ENCODE results near the gene TWIST1. TPM values are rescaled to one million over a fixed set of nuclear protein-coding genes. Genes with fewer than 3 reads are reported as not detected.

TWIST1 gene
- polyA plus RNA-seq, 1 of the 3 experiments (the other 2 are of a cell fraction) = 170 TPM

DNA sequence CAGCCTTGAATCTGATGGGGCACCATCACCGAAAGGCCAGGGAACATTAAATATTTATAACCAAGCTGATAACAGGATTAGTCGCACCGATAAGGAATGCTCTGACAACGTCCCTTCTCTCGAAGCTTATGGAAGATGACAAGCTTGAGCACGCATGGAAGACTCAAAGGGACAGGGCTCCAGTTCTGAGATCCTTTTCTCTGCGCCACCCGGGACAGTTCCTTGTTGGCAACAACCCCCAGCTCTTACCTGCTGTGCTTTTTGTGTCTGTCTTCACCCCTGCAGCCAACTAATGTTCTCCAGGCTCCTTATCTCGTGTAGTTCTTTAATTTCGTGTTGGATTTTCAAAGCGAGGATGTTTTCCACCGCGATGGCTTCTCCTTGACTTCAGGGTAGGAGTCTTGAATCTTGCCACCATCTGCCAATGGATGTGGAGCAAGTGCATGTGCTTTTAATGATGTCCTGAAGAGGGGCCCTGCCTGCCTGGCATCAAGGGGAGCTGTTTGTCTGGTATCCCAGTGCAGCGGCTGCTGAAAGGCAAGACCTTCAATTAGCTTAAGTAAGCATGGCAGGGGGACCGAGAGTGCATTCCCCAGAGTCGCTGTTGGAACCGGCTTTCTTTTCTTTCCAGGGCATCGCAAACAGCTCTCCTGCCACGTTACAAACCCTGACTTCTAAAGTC is 28.1 kb upstream of the TWIST1 start:
- H3K9ac ChIP-seq = no peak overlapping the region
- no peak overlapping the region for H3K4me3 ChIP-seq (ENCODE audit: low read depth in 2 of 2, low read length in 1 of 2)
- ChIA-PET CTCF (interaction anchor here (0.8 to 1.7 kb wide), 4 partner anchors 16 to 346 kb away, joined by 3 to 4 read pairs (median 4); no protein-coding TSS in a partner anchor), POLR2A (interaction anchor here (0.6 kb wide), 1 partner anchor 9 kb away, joined by 3 read pairs; no protein-coding TSS in a partner anchor)
- H3K79me2 ChIP-seq (ENCODE audit: insufficient read depth) = no peaks in the 10 kb centered on the region
- 0 out of 2 replicates have a peak, but pooled peaks cover 3% of the 10 kb centered on the region for H3K9me2 ChIP-seq
- TF ChIP-seq, protein P1, sequence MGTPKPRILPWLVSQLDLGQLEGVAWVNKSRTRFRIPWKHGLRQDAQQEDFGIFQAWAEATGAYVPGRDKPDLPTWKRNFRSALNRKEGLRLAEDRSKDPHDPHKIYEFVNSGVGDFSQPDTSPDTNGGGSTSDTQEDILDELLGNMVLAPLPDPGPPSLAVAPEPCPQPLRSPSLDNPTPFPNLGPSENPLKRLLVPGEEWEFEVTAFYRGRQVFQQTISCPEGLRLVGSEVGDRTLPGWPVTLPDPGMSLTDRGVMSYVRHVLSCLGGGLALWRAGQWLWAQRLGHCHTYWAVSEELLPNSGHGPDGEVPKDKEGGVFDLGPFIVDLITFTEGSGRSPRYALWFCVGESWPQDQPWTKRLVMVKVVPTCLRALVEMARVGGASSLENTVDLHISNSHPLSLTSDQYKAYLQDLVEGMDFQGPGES (IDR thresholded peaks at IDR 0.05; ENCODE audit: low read depth, low read length) = no peak
- no peak for TF ChIP-seq EP300 (IDR thresholded peaks at IDR 0.05; ENCODE audit: borderline replicate concordance in 1 of 2, low read depth in 1 of 2, low read length in 1 of 2)
- no peak for TF ChIP-seq GATA2 (CRISPR knock-in tag; IDR thresholded peaks at IDR 0.05)
- TF ChIP-seq, protein P2, sequence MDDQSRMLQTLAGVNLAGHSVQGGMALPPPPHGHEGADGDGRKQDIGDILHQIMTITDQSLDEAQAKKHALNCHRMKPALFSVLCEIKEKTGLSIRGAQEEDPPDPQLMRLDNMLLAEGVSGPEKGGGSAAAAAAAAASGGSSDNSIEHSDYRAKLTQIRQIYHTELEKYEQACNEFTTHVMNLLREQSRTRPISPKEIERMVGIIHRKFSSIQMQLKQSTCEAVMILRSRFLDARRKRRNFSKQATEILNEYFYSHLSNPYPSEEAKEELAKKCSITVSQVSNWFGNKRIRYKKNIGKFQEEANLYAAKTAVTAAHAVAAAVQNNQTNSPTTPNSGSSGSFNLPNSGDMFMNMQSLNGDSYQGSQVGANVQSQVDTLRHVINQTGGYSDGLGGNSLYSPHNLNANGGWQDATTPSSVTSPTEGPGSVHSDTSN (IDR thresholded peaks at IDR 0.05) = no peak
- TF ChIP-seq FOSL2 (IDR thresholded peaks at IDR 0.05; ENCODE audit: borderline replicate concordance, low read depth) = no peak
- TF ChIP-seq, protein P3, sequence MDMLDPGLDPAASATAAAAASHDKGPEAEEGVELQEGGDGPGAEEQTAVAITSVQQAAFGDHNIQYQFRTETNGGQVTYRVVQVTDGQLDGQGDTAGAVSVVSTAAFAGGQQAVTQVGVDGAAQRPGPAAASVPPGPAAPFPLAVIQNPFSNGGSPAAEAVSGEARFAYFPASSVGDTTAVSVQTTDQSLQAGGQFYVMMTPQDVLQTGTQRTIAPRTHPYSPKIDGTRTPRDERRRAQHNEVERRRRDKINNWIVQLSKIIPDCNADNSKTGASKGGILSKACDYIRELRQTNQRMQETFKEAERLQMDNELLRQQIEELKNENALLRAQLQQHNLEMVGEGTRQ (IDR thresholded peaks at IDR 0.05; ENCODE audit: borderline replicate concordance, low read depth, low read length) = no peak
- TF ChIP-seq POLR2AphosphoS5 (IDR thresholded peaks at IDR 0.05; ENCODE audit: low read depth, low read length) = no peak
- TF ChIP-seq SMC3 (IDR thresholded peaks at IDR 0.05; ENCODE audit: low read depth, low read length) = no peak
- TF ChIP-seq NFIC (IDR thresholded peaks at IDR 0.05; ENCODE audit: borderline replicate concordance) = no peak
- no peak for TF ChIP-seq RAD21 (IDR thresholded peaks at IDR 0.05; ENCODE audit: low read length)
- TF ChIP-seq RXRA (IDR thresholded peaks at IDR 0.05; ENCODE audit: borderline replicate concordance, low read depth) = no peak
- no peaks in the 10 kb centered on the region for H3F3A ChIP-seq (replicated peaks; ENCODE audit: insufficient read depth)
- H2AFZ ChIP-seq (ENCODE audit: low read depth) = no peak overlapping the region
- H3K4me1 ChIP-seq (ENCODE audit: control insufficient read depth in 1 of 2, insufficient read depth in 2 of 2, low read depth in 1 of 2, low read length in 1 of 2) = no peaks in the 10 kb centered on the region
- H3K4me2 ChIP-seq = no peak overlapping the region
- H4K20me1 ChIP-seq (ENCODE audit: insufficient read depth) = no peaks in the 10 kb centered on the region
- no peaks in the 10 kb centered on the region for H3K27me3 ChIP-seq (ENCODE audit: insufficient read depth)
- 57% methylated on average over 19 of the region's 19 CpGs for WGBS (ENCODE audit: low lambda C conversion rate)
- H3K27ac ChIP-seq (ENCODE audit: low read depth in 2 of 2, low read length in 1 of 2) = no peak overlapping the region
- no peaks in the 10 kb centered on the region for H3K36me3 ChIP-seq (replicated peaks in 1 of 2; ENCODE audit: control insufficient read depth in 1 of 2, insufficient read depth in 2 of 2, low read length in 1 of 2)
- DNase-seq = peak; percentile 17
- no peaks in the 10 kb centered on the region for H3K9me3 ChIP-seq

DNA sequence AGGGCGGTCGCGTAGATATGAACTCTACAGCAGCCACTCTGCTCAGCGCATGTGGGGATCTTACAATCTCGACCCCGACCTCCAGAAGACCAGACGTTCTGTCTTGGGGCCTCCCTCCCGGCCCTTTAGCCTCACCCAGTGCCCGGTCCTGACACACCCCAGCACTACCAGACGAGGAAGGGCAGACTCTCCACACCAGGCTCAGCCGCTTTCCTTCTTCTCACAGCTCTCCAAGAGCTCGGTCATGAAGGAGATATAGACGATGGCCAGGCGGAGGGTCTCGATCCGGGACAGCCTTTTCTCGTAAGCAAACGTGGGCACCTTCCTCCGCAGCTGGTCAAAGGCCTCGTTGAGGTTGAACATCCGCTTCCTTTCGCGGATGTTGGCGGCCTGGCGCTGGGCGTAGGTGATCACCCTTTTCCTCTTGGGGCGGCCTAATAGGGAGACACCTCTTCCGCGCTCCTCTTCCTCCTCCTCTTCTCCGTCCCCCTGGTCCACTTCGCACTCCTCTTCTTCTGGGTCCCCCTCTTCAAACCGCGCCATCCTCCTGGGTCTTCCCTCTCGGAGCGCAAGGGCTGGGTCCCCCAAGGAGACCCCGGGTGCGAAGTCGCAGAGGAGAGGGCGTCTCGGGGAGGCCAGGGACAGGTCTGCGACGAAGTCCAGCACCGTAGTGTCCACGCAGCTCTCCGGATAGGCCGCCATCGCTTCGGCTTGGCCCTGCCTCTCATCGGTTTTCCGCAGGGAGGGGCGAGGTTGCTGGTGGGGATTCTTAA is 27.4 kb upstream of the TWIST1 start, which contains the start of gene FERD3L:
Gene FERD3L (minus strand): TSS at position 761 of the 773 bp plus-strand sequence. CDS start 59 bp downstream, at position 702.
- no peak for TF ChIP-seq RCOR1 (IDR thresholded peaks at IDR 0.05; ENCODE audit: low read length)
- TF ChIP-seq, protein P4, sequence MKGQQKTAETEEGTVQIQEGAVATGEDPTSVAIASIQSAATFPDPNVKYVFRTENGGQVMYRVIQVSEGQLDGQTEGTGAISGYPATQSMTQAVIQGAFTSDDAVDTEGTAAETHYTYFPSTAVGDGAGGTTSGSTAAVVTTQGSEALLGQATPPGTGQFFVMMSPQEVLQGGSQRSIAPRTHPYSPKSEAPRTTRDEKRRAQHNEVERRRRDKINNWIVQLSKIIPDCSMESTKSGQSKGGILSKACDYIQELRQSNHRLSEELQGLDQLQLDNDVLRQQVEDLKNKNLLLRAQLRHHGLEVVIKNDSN (IDR thresholded peaks at IDR 0.05; ENCODE audit: borderline replicate concordance, low read depth) = no peak
- TF ChIP-seq FOXJ3 (CRISPR knock-in tag; IDR thresholded peaks at IDR 0.05) = no peak
- TF ChIP-seq GATA2 (CRISPR knock-in tag; IDR thresholded peaks at IDR 0.05) = no peak
- TF ChIP-seq JUND (IDR thresholded peaks at IDR 0.05) = no peak
- TF ChIP-seq POLR2AphosphoS5 (IDR thresholded peaks at IDR 0.05; ENCODE audit: low read depth, low read length) = no peak
- TF ChIP-seq, protein P5, sequence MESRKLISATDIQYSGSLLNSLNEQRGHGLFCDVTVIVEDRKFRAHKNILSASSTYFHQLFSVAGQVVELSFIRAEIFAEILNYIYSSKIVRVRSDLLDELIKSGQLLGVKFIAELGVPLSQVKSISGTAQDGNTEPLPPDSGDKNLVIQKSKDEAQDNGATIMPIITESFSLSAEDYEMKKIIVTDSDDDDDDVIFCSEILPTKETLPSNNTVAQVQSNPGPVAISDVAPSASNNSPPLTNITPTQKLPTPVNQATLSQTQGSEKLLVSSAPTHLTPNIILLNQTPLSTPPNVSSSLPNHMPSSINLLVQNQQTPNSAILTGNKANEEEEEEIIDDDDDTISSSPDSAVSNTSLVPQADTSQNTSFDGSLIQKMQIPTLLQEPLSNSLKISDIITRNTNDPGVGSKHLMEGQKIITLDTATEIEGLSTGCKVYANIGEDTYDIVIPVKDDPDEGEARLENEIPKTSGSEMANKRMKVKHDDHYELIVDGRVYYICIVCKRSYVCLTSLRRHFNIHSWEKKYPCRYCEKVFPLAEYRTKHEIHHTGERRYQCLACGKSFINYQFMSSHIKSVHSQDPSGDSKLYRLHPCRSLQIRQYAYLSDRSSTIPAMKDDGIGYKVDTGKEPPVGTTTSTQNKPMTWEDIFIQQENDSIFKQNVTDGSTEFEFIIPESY (IDR thresholded peaks at IDR 0.05; ENCODE audit: borderline replicate concordance, low read depth) = no peak
- no peak for TF ChIP-seq RFX5 (IDR thresholded peaks at IDR 0.05; ENCODE audit: low read length)
- H3K4me3 ChIP-seq (ENCODE audit: low read depth in 2 of 2, low read length in 1 of 2) = no peak within 1 kb of the TSS
- H3K36me3 ChIP-seq (replicated peaks in 1 of 2; ENCODE audit: control insufficient read depth in 1 of 2, insufficient read depth in 2 of 2, low read length in 1 of 2) = no peaks in the 10 kb centered on the region
- H3K27ac ChIP-seq (ENCODE audit: low read depth in 2 of 2, low read length in 1 of 2) = no peak within 1 kb of the TSS
- H3K4me2 ChIP-seq = no peak within 1 kb of the TSS
- no peaks in the 10 kb centered on the region for H3K9me3 ChIP-seq
- H3K27me3 ChIP-seq (ENCODE audit: insufficient read depth) = no peaks in the 10 kb centered on the region
- no peak within 1 kb of the TSS for H2AFZ ChIP-seq (ENCODE audit: low read depth)
- H4K20me1 ChIP-seq (ENCODE audit: insufficient read depth) = no peaks in the 10 kb centered on the region
- no peak within 1 kb of the TSS for H3K9ac ChIP-seq
- no peaks in the 10 kb centered on the region for H3K4me1 ChIP-seq (ENCODE audit: control insufficient read depth in 1 of 2, insufficient read depth in 2 of 2, low read depth in 1 of 2, low read length in 1 of 2)
- peak; percentile 17 for DNase-seq
- H3K9me2 ChIP-seq = 0 out of 2 replicates have a peak, but pooled peaks cover 3% of the 10 kb centered on the region
- ChIA-PET CTCF (interaction anchor here (1.3 kb wide), 1 partner anchor 23 kb away, joined by 4 read pairs; no protein-coding TSS in a partner anchor), POLR2A (interaction anchor here (0.6 kb wide), 1 partner anchor 9 kb away, joined by 3 read pairs; no protein-coding TSS in a partner anchor)
- 77% methylated on average over 51 of the region's 51 CpGs for WGBS (ENCODE audit: low lambda C conversion rate)
- no peaks in the 10 kb centered on the region for H3F3A ChIP-seq (replicated peaks; ENCODE audit: insufficient read depth)
- no peaks in the 10 kb centered on the region for H3K79me2 ChIP-seq (ENCODE audit: insufficient read depth)

All from SK-N-SH (cell line).